GM12872 (cell line): Measurements from ENCODE around the gene ECHDC3.

Source experiments
- CTCF ChIP-seq: IDR thresholded peaks from 3 replicates; pipeline ENCODE4 v1.5.1; 2011; ENCODE audit warnings: low read depth, mild to moderate bottlenecking, low read length, moderate library complexity; ENCODE audit not compliant: insufficient read depth

Gene ECHDC3

DNA sequence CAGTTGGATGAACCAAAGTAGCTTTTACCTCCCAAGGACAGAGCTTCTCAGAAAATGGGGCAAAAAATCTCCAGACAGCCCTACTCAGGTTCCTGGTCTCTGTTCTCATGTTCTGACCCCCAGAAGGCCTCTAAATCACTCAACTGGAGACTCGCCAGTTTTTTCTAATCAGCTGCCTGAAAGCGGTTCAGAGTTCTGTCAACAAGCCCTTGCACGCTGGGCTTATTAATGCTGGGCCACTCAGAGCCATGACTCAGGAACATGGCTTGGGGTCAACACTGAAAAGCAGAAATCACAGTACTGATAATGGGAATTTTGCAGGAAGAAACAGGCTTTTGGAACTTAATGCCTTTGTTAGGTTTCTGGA, 15.3 kb downstream of the ECHDC3 start:
- no peak for TF ChIP-seq CTCF

- peak; percentile 98 for TF ChIP-seq CTCF
Measured at GRCh38 chr10:11757821-11758463, 15.8 kb downstream of the ECHDC3 start.

- no peak for TF ChIP-seq CTCF
Measured at GRCh38 chr10:11758527-11759236, 16.5 kb downstream of the ECHDC3 start.

DNA sequence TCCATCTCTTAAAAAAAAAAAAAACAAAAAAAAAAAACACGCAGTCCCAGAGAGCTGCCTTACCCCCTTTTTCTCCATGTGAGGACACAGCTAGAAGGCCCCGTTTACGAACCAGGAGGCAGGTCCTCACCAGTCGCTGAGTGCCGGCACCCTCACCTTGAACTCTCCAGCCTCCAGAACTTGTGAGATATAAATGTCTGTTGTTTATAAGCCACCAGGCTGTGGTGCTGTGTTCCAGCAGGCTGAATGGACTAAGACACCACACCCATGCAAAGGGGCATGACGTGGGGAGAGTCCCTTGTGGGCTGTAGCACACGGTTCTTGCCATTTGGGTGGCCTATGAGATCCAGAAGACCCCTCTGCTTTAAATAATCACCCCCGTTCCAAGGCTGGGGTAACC, 17.2 kb downstream of the ECHDC3 start:
- TF ChIP-seq CTCF: no peak

GRCh38 chr10:11760151-11760550, 18.0 kb downstream of the ECHDC3 start:
- TF ChIP-seq CTCF: no peak

GRCh38 chr10:11760861-11761260, 18.7 kb downstream of the ECHDC3 start:
- no peak for TF ChIP-seq CTCF

DNA sequence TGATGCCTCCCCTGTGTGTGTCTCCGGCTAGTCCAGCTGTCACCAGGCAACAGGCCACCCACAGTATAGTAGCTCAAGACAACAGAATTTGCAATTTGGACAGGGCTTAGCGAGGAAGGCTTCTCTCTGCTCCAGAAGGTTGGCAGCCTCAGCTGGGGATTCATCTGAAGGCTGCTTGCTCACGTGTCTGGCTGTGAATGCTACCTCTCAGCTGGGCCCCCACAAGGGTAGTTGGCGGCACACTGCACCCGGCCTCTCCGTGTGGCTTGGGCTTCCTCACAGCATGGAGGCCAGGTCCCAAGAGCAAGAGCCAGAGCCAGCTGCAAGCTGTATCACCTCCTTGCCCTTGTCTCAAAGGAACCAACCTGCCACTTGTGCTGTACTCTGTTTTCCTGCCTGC, 19.2 kb downstream of the ECHDC3 start:
- no peak for TF ChIP-seq CTCF
